Heart right ventricle (tissue), 16 donors: ENCODE measurements around the gene SLC17A9. TPM values are rescaled to one million over a fixed set of nuclear protein-coding genes. Genes with fewer than 3 reads are reported as not detected.

Source experiments
- ATAC-seq, 8 donors: fragments of 200-7000 bp; cut with Tn5 transposase; one replicate each; pipeline ENCODE4 v1.9.1; 2020; ENCODE audit warnings: mild to moderate bottlenecking in 8 of 8, moderate library complexity in 8 of 8, moderate number of reproducible peaks in 1 of 8
- DNase-seq, 2 donors: peaks; one replicate each; pipeline ENCODE4 v3.0.0-alpha.2; 2020
- H3K27ac ChIP-seq, 10 donors: fragments of 200-600 bp; sonication (generic) in 2 of 10; one replicate each; pipeline versions ENCODE4 v1.5.0 to v1.8.0; 2020 to 2022; ENCODE audit warnings: mild to moderate bottlenecking in 3 of 10
- H3K27me3 ChIP-seq, 7 donors: fragments of 200-600 bp; one replicate each; pipeline ENCODE4 v1.8.0; 2021 to 2022; ENCODE audit warnings: mild to moderate bottlenecking in 2 of 7
- H3K36me3 ChIP-seq, 9 donors: fragments of 200-600 bp; sonication (generic) in 1 of 9; one replicate each; pipeline versions ENCODE4 v1.5.0 to v1.8.0; 2020 to 2022; ENCODE audit warnings: mild to moderate bottlenecking in 2 of 9
- H3K4me1 ChIP-seq, 9 donors: fragments of 200-600 bp; sonication (generic) in 1 of 9; one replicate each; pipeline versions ENCODE4 v1.5.0 to v1.8.0; 2020 to 2022; ENCODE audit warnings: mild to moderate bottlenecking in 4 of 9
- H3K4me3 ChIP-seq, 10 donors: fragments of 200-600 bp; sonication (generic) in 2 of 10; one replicate each; pipeline versions ENCODE4 v1.5.0 to v1.8.0; 2020 to 2022; ENCODE audit warnings: mild to moderate bottlenecking in 7 of 10, moderate library complexity in 2 of 10
- H3K9me3 ChIP-seq, 11 donors: fragments of 200-600 bp in 10 of 11; sonication (generic) in 2 of 11; one replicate each; pipeline versions ENCODE4 v1.5.0 to v1.8.0; 2013 to 2022; ENCODE audit warnings: mild to moderate bottlenecking in 2 of 11, control low read depth in 1 of 11, moderate library complexity in 1 of 11
- WGBS, 2 donors: extraction: QIAGEN DNeasy Blood & Tissue Kit; methylation state at CpG; one replicate each; pipeline ENCODE4 v1.1.7; 2013; ENCODE audit warnings: inconsistent platforms in 1 of 2; 5-methylcytosine and 5-hydroxymethylcytosine counted together
- intact Hi-C, 10 donors: fragments of 100-400 bp; cut with DNase I; formaldehyde crosslinking; loops; one replicate each; pipeline versions ENCODE4 v1.11.1 to v1.14.2; 2022
- polyA plus RNA-seq, 2 donors: library from polyadenylated mRNA; stranded (reverse); fragments of 200-250 nt; gene quantifications; one replicate each; pipeline ENCODE4 v1.2.3, GENCODE V29; 2013
- total RNA-seq, 10 donors: library from RNA; stranded (reverse); fragmentation: NEBNext Ultra II Directional in 3 of 10; extraction: Animal tissue kit (Norgen Biotek cat#: 25700) in 3 of 10; gene quantifications; one replicate each; pipeline versions ENCODE4 v1.2.1 to v1.2.4, GENCODE V29; 2021 to 2023
- TF ChIP-seq, protein P1 (sequence below), 9 donors: fragments of 200-600 bp; sonication (generic) in 2 of 9; IDR thresholded peaks; one replicate each; pipeline versions ENCODE4 v1.5.0 to v1.8.0; 2021 to 2022; ENCODE audit warnings: antibody characterized with exemption in 9 of 9, mild to moderate bottlenecking in 5 of 9, moderate library complexity in 1 of 9
- donor health status: Arrhythmogenic right ventricular cardiomyopathy.
- donor health status: ischemic (EF 13 %, LVEDD 7.1; RV severe dilation, severe dysfunction).
- donor health status: healthy with polysubstance abuse.
- donor health status: DM: no; HTN: yes; CAD: no.
- donor health status: DM: no; HTN: no; CAD: no.
- donor health status: ischemic (EF 25% LVEDD 6.9; RV normal size, moderate dysfunction).
- donor health status: ischemic (EF 25% LVEDD 5.7; RV mildly dilated, moderate dysfunction).
- donor health status: healthy.
- donor health status: DM: yes; HTN: yes; CAD: no.
- donor health status: Ischemic cardiomyopathy.
- donor health status: ischemic (EF 35%, LVEDD 5.7; RV mildly dilated, moderate dysfunction).
- donor health status: nonischemic (EF 11% LVEDD 7.7; RV severe dilation, severe dysfunction).
- donor health status: DM: yes; HTN: yes; CAD: no.
- donor health status: PGD.
- donor health status: ischemic (EF 29% LVEDD 5.4; RV normal size, mild dysfunction).
- donor health status: nonischemic (EF 23%, LVEDD 6.1; RV moderate dilation, normal function).

Gene SLC17A9
- total and polyA plus RNA-seq, 12 donors: 0.19 to 8.3 (median 1.0) TPM

DNA sequence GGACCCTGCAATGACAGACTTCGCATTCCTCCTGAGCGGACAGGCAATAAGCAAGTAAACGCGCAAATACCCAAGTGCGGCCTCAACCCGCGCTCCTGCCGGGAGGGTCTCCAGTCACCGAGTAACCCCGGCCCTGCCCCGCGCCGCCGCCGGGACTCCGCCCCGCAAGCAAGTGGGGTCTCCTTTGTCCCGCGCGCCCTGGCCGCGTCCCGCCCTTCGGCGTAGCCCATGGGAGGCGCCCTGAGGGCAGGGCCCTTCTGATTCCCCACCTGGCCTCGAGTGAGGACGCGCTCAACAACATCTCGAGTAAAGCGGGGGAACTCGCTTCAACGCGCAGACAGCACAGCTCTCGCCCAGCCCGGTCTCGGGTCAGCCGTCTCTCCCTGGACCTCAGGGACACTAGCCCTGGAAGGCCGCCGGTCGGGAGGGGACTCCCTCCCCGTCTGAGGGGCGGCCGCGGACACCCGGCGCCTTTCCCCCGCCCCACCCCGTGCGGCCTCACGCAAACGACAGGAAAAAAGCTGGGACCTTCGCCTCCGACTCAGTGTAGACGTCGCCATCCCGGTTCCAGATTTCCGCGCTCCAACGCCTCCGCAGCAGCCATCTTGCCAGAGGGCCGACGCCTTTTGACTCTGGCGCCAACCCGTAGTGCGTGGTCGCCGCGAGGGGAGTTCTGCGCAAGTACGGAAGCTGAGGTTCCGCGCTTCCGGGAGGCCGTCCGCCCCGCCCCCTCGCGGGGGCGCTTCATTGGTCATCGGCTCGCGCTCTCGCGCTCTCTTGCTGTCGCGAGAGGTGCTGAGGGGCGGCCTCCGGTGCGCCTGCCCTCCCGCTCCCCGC, 15.0 kb upstream of the SLC17A9 start:
- 0 to 1% methylated on average over 88 to 92 of the region's 92 CpGs for WGBS, 2 donors
- peak; percentile 96 to 98 (median 98) for ATAC-seq
- peaks cover 21 to 68% (median 45%) of the 10 kb centered on the region in 9 donors for H3K4me1 ChIP-seq

DNA sequence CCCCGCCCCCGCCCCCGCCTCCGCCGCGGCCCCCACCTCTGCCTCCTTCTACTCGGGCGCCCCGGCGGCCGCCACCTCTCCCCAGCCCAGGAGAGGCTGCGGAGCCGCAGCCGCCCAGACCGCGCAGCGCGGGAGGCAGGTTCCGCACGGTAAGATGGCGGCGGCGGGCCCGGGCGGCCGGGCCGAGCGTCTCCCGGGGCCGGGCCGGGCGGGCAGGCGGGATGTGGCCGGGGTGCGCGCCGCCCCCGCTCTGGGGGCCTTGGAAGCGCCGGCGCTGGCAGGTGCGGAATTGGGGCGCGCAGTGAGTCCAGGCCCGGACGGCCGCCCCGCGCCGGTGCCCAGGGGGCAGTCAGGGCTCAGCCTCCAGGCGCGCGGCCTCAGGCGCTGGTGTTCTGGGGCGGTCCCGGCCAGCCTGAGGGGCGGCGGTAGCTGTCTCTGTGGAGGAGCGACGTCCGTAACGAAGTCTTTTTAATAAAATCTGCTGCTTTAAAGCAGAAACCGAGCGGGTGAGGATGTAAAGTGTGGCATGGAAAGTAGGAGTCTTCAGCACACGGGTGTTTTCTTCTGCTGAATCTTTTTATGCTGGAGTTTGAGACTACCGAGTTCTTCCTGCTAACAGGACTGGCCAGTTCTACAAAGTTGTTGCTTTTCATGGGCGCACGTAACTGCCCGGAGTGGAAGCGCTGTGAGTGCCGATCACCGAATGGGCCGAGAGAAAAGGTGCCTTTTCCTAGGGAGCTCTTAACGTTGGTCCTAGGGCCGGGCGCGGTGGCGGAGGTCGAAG, 14.2 kb upstream of the SLC17A9 start, which contains the start of gene GID8:
TSS of gene GID8 (plus strand) at position 43 of the 784 bp plus-strand sequence. CDS start 3,356 bp downstream, outside the sequence.
- TF ChIP-seq, protein P1, sequence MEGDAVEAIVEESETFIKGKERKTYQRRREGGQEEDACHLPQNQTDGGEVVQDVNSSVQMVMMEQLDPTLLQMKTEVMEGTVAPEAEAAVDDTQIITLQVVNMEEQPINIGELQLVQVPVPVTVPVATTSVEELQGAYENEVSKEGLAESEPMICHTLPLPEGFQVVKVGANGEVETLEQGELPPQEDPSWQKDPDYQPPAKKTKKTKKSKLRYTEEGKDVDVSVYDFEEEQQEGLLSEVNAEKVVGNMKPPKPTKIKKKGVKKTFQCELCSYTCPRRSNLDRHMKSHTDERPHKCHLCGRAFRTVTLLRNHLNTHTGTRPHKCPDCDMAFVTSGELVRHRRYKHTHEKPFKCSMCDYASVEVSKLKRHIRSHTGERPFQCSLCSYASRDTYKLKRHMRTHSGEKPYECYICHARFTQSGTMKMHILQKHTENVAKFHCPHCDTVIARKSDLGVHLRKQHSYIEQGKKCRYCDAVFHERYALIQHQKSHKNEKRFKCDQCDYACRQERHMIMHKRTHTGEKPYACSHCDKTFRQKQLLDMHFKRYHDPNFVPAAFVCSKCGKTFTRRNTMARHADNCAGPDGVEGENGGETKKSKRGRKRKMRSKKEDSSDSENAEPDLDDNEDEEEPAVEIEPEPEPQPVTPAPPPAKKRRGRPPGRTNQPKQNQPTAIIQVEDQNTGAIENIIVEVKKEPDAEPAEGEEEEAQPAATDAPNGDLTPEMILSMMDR (IDR thresholded peaks at IDR 0.05): peak in 1 of 9 donors; percentile 27
- Histone ChIP-seq H3K4me1 (peaks cover 21 to 77% (median 53%) of the 10 kb centered on the region in 9 donors), H3K27ac (peak within 1 kb of the TSS; percentile 84 to 99 (median 94)), H3K4me3 (peak within 1 kb of the TSS; percentile 82 to 97 (median 93)), H3K27me3 (no peaks in the 10 kb centered on the region), H3K9me3 (no peaks in the 10 kb centered on the region), H3K36me3 (peaks cover 0 to 49% (median 11%) of the 10 kb centered on the region in 9 donors)
- peak; percentile 23 to 43 (median 36) for ATAC-seq
- peak; percentile 35 to 50 for DNase-seq
- intact Hi-C loops: loop anchor here in 2 of 10 donors (5.0 to 10.0 kb wide), 2 partner anchors 36 to 63 kb away; no protein-coding TSS in a partner anchor
- WGBS, 2 donors: 0 to 1% methylated on average over 58 to 79 of the region's 79 CpGs

More for the DNA sequence above, 15.0 kb upstream of the SLC17A9 start:
- Histone ChIP-seq H3K36me3 (peaks cover 0 to 49% (median 6%) of the 10 kb centered on the region in 9 donors), H3K27me3 (no peaks in the 10 kb centered on the region), H3K9me3 (no peaks in the 10 kb centered on the region), H3K4me3 (peak overlapping the region; percentile 82 to 97 (median 93)), H3K27ac (peak overlapping the region; percentile 84 to 99 (median 94))
- intact Hi-C loops: loop anchor here in 3 of 10 donors (1.0 to 10.0 kb wide), 4 partner anchors 8 to 63 kb away; partner anchors contain the start of gene DIDO1 (in 1 of the 3)
- TF ChIP-seq, protein P1 (IDR thresholded peaks at IDR 0.05): peak in 1 of 9 donors; percentile 8
- DNase-seq: peak; percentile 97 to 98

DNA sequence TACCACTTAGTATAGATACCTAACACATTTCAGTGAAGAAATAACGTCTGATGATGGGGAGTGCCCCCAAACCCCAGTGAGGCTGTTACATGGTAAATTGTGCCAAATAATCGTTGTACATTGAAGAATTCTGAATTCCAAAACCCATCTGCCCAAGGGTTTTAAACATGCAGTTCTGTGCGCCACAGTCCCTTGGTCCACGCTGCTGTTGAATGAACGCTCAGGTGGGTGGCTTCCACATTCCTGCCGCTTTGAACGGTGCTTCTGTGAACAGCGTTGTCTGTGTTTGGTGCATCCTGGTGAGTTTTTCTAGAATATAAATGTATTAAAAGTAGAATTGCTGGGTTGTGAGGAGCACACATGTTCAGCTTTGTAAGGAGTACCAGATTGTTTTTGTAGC, 11.6 kb upstream of the SLC17A9 start:
- Histone ChIP-seq H3K36me3 (peaks cover 0 to 52% (median 37%) of the 10 kb centered on the region in 9 donors), H3K27me3 (no peaks in the 10 kb centered on the region), H3K27ac (no peak overlapping the region), H3K4me3 (no peak overlapping the region), H3K4me1 (peaks cover 18 to 64% (median 48%) of the 10 kb centered on the region in 9 donors), H3K9me3 (no peaks in the 10 kb centered on the region)
- ATAC-seq: no peak
- 90 to 93% methylated on average over 8 of the region's 8 CpGs for WGBS, 2 donors
- TF ChIP-seq, protein P1 (IDR thresholded peaks at IDR 0.05): no peak
- intact Hi-C loops: no loop called here
- DNase-seq: no peak

DNA sequence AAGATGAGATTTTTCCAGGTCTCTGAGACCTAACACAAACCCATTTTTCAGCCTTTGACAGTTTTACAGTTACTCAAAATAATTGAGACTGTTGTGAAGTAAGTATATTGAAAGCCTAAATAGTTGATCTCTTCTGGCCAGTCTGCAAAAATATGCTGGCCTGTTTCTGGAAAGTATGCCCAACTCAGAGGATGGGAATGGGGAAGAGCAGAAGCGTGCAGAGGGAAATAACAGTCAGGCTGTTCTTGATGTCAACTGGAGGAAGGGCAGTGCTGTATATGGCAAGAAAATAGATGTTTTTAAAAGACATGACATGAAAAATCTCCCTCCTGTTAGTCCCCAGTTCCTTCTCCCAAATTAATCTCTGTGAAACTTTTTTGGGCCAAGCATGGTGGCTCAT, 10.7 kb upstream of the SLC17A9 start:
- no peak overlapping the region for H3K27ac ChIP-seq
- no peaks in the 10 kb centered on the region for H3K9me3 ChIP-seq
- no peaks in the 10 kb centered on the region for H3K27me3 ChIP-seq
- intact Hi-C loops: no loop called here
- H3K36me3 ChIP-seq: peaks cover 0 to 61% (median 38%) of the 10 kb centered on the region in 9 donors
- WGBS, 2 donors: 92 to 100% methylated on average over 1 of the region's 1 CpG
- H3K4me1 ChIP-seq: peaks cover 9 to 64% (median 48%) of the 10 kb centered on the region in 9 donors
- TF ChIP-seq, protein P1 (IDR thresholded peaks at IDR 0.05): no peak
- ATAC-seq (no peak), DNase-seq (no peak)
- H3K4me3 ChIP-seq: no peak overlapping the region
